H9 (cell line): Measurements from ENCODE around the gene CDHR2. TPM values are rescaled to one million over a fixed set of nuclear protein-coding genes. Genes with fewer than 3 reads are reported as not detected.

Experiments
- DNase-seq: peaks from one replicate; pipeline ENCODE4 v3.0.0-alpha.2; 2017
- H2AFZ ChIP-seq: one replicate; pipeline ENCODE4 v1.6.1; 2013; ENCODE audit warnings: mild to moderate bottlenecking, low read length, control low read depth, moderate library complexity
- H2AK5ac ChIP-seq: 2 replicates; pipeline ENCODE4 v1.6.1; 2013; ENCODE audit warnings: low read length, control low read depth, mixed read lengths; ENCODE audit not compliant: insufficient read length
- H2BK120ac ChIP-seq: one replicate; pipeline ENCODE4 v1.6.1; 2013; ENCODE audit warnings: low read depth, mild to moderate bottlenecking, low read length, control low read depth, inconsistent platforms; ENCODE audit not compliant: poor library complexity, severe bottlenecking
- H2BK12ac ChIP-seq: 2 replicates; pipeline ENCODE4 v1.6.1; 2013; ENCODE audit warnings: low read length, control low read depth, mixed read lengths, low read depth; ENCODE audit not compliant: insufficient read length
- H2BK15ac ChIP-seq: 2 replicates; pipeline ENCODE4 v1.6.1; 2013; ENCODE audit warnings: low read depth, low read length, control low read depth
- H2BK20ac ChIP-seq: one replicate; pipeline ENCODE4 v1.6.1; 2013; ENCODE audit warnings: low read depth, mild to moderate bottlenecking, low read length, control low read depth, inconsistent platforms; ENCODE audit not compliant: poor library complexity, severe bottlenecking
- H2BK5ac ChIP-seq: 2 replicates; pipeline ENCODE4 v1.6.1; 2013; ENCODE audit warnings: low read length, control low read depth, mixed read lengths; ENCODE audit not compliant: insufficient read length
- H3K14ac ChIP-seq: 2 replicates; pipeline ENCODE4 v1.6.1; 2013; ENCODE audit warnings: low read length, control low read depth; ENCODE audit not compliant: insufficient read depth
- H3K18ac ChIP-seq: 2 replicates; pipeline ENCODE4 v1.6.1; 2013; ENCODE audit warnings: low read depth, mild to moderate bottlenecking, mixed read lengths, low read length, control low read depth; ENCODE audit not compliant: insufficient read length
- H3K23ac ChIP-seq: 2 replicates; pipeline ENCODE4 v1.6.1; 2013; ENCODE audit warnings: low read length, control low read depth, mixed read lengths, low read depth; ENCODE audit not compliant: insufficient read length
- H3K23me2 ChIP-seq: 2 replicates; pipeline ENCODE4 v1.6.1; 2013; ENCODE audit warnings: low read depth, mild to moderate bottlenecking, mixed read lengths, low read length, control low read depth; ENCODE audit not compliant: insufficient read length, poor library complexity, severe bottlenecking
- H3K27ac ChIP-seq: 2 replicates; pipeline ENCODE4 v1.5.1; 2013; ENCODE audit warnings: low read length, control low read depth, mixed read lengths, low read depth; ENCODE audit not compliant: insufficient read length
- H3K27me3 ChIP-seq: 2 replicates; pipeline ENCODE4 v1.6.1; 2013; ENCODE audit warnings: low read length, control low read depth, inconsistent platforms; ENCODE audit not compliant: insufficient read depth
- H3K4ac ChIP-seq: 2 replicates; pipeline ENCODE4 v1.6.1; 2013; ENCODE audit warnings: low read depth, mild to moderate bottlenecking, control low read depth, inconsistent platforms, low read length, moderate library complexity
- H3K4me1 ChIP-seq: 2 replicates; pipeline ENCODE4 v1.6.1; 2013; ENCODE audit warnings: low read length, control low read depth, inconsistent platforms; ENCODE audit not compliant: insufficient read depth
- H3K4me2 ChIP-seq: 2 replicates; pipeline ENCODE4 v1.6.1; 2013; ENCODE audit warnings: low read length, control low read depth, mixed read lengths; ENCODE audit not compliant: insufficient read length, insufficient read depth
- H3K56ac ChIP-seq: 2 replicates; pipeline ENCODE4 v1.6.1; 2013; ENCODE audit warnings: low read depth, mild to moderate bottlenecking, mixed read lengths, low read length, control low read depth; ENCODE audit not compliant: insufficient read length
- H3K79me1 ChIP-seq: 2 replicates; pipeline ENCODE4 v1.6.1; 2013; ENCODE audit warnings: low read depth, mild to moderate bottlenecking, moderate library complexity, low read length, control low read depth, inconsistent platforms; ENCODE audit not compliant: insufficient read depth, poor library complexity, severe bottlenecking
- H3K79me2 ChIP-seq: 2 replicates; pipeline ENCODE4 v1.6.1; 2013; ENCODE audit warnings: low read length, control low read depth, inconsistent platforms; ENCODE audit not compliant: insufficient read depth
- H3K9ac ChIP-seq: 2 replicates; pipeline ENCODE4 v1.6.1; 2013; ENCODE audit warnings: low read length, control low read depth, mixed read lengths; ENCODE audit not compliant: insufficient read length; ENCODE audit errors: extremely low read depth
- H3K9me3 ChIP-seq: one replicate; pipeline ENCODE4 v1.6.1; 2013; ENCODE audit warnings: low read depth, low read length, inconsistent platforms; ENCODE audit not compliant: control insufficient read depth
- H3T11ph ChIP-seq: one replicate; pipeline ENCODE4 v1.6.1; 2013; ENCODE audit warnings: mild to moderate bottlenecking, low read length, control low read depth, inconsistent platforms
- H4K20me1 ChIP-seq: one replicate; pipeline ENCODE4 v1.6.1; 2013; ENCODE audit not compliant: control insufficient read depth, insufficient read length, insufficient read depth
- H4K5ac ChIP-seq: 2 replicates; pipeline ENCODE4 v1.6.1; 2013; ENCODE audit warnings: low read depth, mild to moderate bottlenecking, mixed read lengths, low read length, control low read depth; ENCODE audit not compliant: insufficient read length
- H4K8ac ChIP-seq: replicated peaks from 2 replicates; pipeline ENCODE4 v1.6.1; 2013; ENCODE audit warnings: low read length, control low read depth, mixed read lengths, low read depth; ENCODE audit not compliant: insufficient read length
- H4K91ac ChIP-seq: 2 replicates; pipeline ENCODE4 v1.6.1; 2013; ENCODE audit warnings: low read depth, mild to moderate bottlenecking, moderate library complexity, mixed read lengths, low read length, control low read depth; ENCODE audit not compliant: insufficient read length
- H3K27ac Mint-ChIP-seq, 3 experiments: 2 replicates in 2 of 3; 3 replicates in 1 of 3; pipeline ENCODE4 v1.8.0; 2020 to 2021; ENCODE audit warnings: mixed read lengths in 3 of 3, mild to moderate bottlenecking in 1 of 3, moderate library complexity in 1 of 3
- H3K27me3 Mint-ChIP-seq: 2 replicates; pipeline ENCODE4 v1.8.0; 2021; ENCODE audit warnings: low read depth, mild to moderate bottlenecking, moderate library complexity, mixed read lengths
- H3K36me3 Mint-ChIP-seq, 3 experiments: 2 replicates in 2 of 3; 3 replicates in 1 of 3; pipeline ENCODE4 v1.8.0; 2020 to 2021; ENCODE audit warnings: low read depth in 3 of 3, mixed read lengths in 3 of 3; ENCODE audit not compliant: insufficient read depth in 1 of 3
- H3K4me1 Mint-ChIP-seq, 2 experiments: 2 replicates each; pipeline ENCODE4 v1.8.0; 2020; ENCODE audit warnings: mixed read lengths in 2 of 2
- H3K4me3 Mint-ChIP-seq, 2 experiments: 2 replicates in 1 of 2; 3 replicates in 1 of 2; pipeline ENCODE4 v1.8.0; 2020 to 2021; ENCODE audit warnings: mild to moderate bottlenecking in 2 of 2, mixed read lengths in 2 of 2, moderate library complexity in 1 of 2
- H3K9me3 Mint-ChIP-seq, 2 experiments: 2 replicates in 1 of 2; 3 replicates in 1 of 2; pipeline ENCODE4 v1.8.0; 2020; ENCODE audit warnings: mild to moderate bottlenecking in 2 of 2, mixed read lengths in 2 of 2, moderate library complexity in 1 of 2
- WGBS: extraction: QIAGEN DNeasy Blood & Tissue Kit; methylation state at CpG from one replicate; pipeline ENCODE4 v1.1.7; 2013; ENCODE audit warnings: missing lambda C conversion rate, low lambda C conversion rate, mixed read lengths; ENCODE audit not compliant: insufficient read length; ENCODE audit errors: extremely low coverage; 5-methylcytosine and 5-hydroxymethylcytosine counted together
- total RNA-seq: library from RNA; stranded (reverse); gene quantifications from 2 replicates; pipeline ENCODE4 v1.2.1, GENCODE V29; 2021
- TF ChIP-seq, protein P1 (sequence below): fragments of 200-600 bp; sonication (generic); conservative IDR thresholded peaks from 3 replicates; pipeline ENCODE4 v1.8.0; 2021; ENCODE audit warnings: antibody characterized with exemption, mild to moderate bottlenecking

The CDHR2 gene
- total RNA-seq, 1 experiment from 2014 or later: 0.90 TPM

DNA sequence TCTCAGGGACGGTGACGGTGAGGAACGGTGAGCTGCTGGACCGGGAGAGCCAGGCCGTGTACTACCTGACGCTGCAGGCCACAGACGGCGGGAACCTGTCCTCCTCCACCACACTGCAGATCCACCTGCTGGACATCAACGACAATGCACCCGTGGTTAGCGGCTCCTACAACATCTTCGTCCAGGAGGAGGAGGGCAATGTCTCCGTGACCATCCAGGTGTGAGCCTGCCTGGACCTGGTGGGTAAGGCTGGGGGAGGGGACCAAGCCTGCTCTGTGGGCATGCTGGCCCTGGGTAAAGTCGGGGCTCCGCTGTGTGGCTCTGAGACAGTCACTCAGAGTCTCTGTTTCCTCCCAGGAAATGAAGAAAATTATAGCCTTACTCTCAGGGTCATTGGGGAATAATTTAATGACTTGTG is 29.3 kb downstream of the CDHR2 start:
- Histone ChIP-seq H2BK15ac (no peak overlapping the region), H2AK5ac (no peak overlapping the region), H3K4ac (no peak overlapping the region), H3K23me2 (no peaks in the 10 kb centered on the region), H3K56ac (no peak overlapping the region), H4K5ac (no peak overlapping the region), H3K9me3 (no peaks in the 10 kb centered on the region), H4K91ac (no peak overlapping the region), H3K9ac (no peak overlapping the region), H3K23ac (no peak overlapping the region), H2BK12ac (no peak overlapping the region), H3K18ac (no peak overlapping the region), H3K79me1 (no peaks in the 10 kb centered on the region), H2AFZ (no peak overlapping the region), H3K27ac (no peak overlapping the region), H3K4me2 (no peak overlapping the region), H4K20me1 (no peaks in the 10 kb centered on the region), H2BK5ac (no peak overlapping the region), H3T11ph (no peak overlapping the region), H3K4me1 (no peaks in the 10 kb centered on the region), H2BK20ac (no peak overlapping the region), H4K8ac (no peak overlapping the region), H3K14ac (no peak overlapping the region), H3K79me2 (no peaks in the 10 kb centered on the region), H3K27me3 (peaks cover 2% of the 10 kb centered on the region; the same call in 1 of the 2 replicates), H2BK120ac (no peak overlapping the region)
- Mint-ChIP-seq H3K4me1 (peaks cover 2 to 12% of the 10 kb centered on the region in 2 experiments; a peak in 3 of 4 replicates), H3K36me3 (no peaks in the 10 kb centered on the region), H3K27me3 (peaks cover 25% of the 10 kb centered on the region), H3K27ac (no peak overlapping the region), H3K4me3 (no peak overlapping the region), H3K9me3 (no peaks in the 10 kb centered on the region; a peak in 1 of 5 replicates)
- peak; percentile 92 for DNase-seq
- TF ChIP-seq, protein P1, sequence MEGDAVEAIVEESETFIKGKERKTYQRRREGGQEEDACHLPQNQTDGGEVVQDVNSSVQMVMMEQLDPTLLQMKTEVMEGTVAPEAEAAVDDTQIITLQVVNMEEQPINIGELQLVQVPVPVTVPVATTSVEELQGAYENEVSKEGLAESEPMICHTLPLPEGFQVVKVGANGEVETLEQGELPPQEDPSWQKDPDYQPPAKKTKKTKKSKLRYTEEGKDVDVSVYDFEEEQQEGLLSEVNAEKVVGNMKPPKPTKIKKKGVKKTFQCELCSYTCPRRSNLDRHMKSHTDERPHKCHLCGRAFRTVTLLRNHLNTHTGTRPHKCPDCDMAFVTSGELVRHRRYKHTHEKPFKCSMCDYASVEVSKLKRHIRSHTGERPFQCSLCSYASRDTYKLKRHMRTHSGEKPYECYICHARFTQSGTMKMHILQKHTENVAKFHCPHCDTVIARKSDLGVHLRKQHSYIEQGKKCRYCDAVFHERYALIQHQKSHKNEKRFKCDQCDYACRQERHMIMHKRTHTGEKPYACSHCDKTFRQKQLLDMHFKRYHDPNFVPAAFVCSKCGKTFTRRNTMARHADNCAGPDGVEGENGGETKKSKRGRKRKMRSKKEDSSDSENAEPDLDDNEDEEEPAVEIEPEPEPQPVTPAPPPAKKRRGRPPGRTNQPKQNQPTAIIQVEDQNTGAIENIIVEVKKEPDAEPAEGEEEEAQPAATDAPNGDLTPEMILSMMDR: peak; percentile 73
- no CpG with 5 or more reads among the region's 15 CpGs for WGBS
